Osteoblast (primary cell): Measurements from ENCODE around the gene KCNQ5. TPM values are rescaled to one million over a fixed set of nuclear protein-coding genes. Genes with fewer than 3 reads are reported as not detected.

Experiments used
- DNase-seq: peaks from one replicate; pipeline ENCODE4 v3.0.0; 2011; ENCODE audit warnings: low spot score, mixed read lengths; ENCODE audit not compliant: insufficient read length; ENCODE audit errors: missing footprints
- H2AFZ ChIP-seq: 2 replicates; pipeline ENCODE4 v1.6.0; 2011; ENCODE audit warnings: mild to moderate bottlenecking, low read length
- H3K27ac ChIP-seq: 2 replicates; pipeline ENCODE4 v1.5.1; 2011; ENCODE audit warnings: mild to moderate bottlenecking, low read depth, low read length, moderate library complexity
- H3K27me3 ChIP-seq: 2 replicates; pipeline ENCODE4 v1.6.0; 2012; ENCODE audit warnings: mild to moderate bottlenecking, control low read depth, inconsistent platforms, low read length, moderate library complexity; ENCODE audit not compliant: insufficient read depth
- H3K36me3 ChIP-seq: 2 replicates; pipeline ENCODE4 v1.5.1; 2011; ENCODE audit warnings: mild to moderate bottlenecking, low read length, control low read depth, moderate library complexity; ENCODE audit not compliant: insufficient read depth
- H3K4me1 ChIP-seq: 2 replicates; pipeline ENCODE4 v1.5.1; 2011; ENCODE audit warnings: mild to moderate bottlenecking, low read length, control low read depth, moderate library complexity; ENCODE audit not compliant: insufficient read depth
- H3K4me2 ChIP-seq: 2 replicates; pipeline ENCODE4 v1.6.0; 2011; ENCODE audit warnings: mild to moderate bottlenecking, low read length; ENCODE audit not compliant: insufficient read depth
- H3K4me3 ChIP-seq: fragments of 200-600 bp; sonication (generic); 3 replicates; pipeline ENCODE4 v1.5.1; 2012; ENCODE audit warnings: mild to moderate bottlenecking, low read length, inconsistent platforms; ENCODE audit not compliant: insufficient read depth
- H3K79me2 ChIP-seq: 2 replicates; pipeline ENCODE4 v1.6.0; 2012; ENCODE audit warnings: mild to moderate bottlenecking, low read length, control low read depth, inconsistent platforms; ENCODE audit not compliant: insufficient read depth
- H3K9me3 ChIP-seq: 2 replicates; pipeline ENCODE4 v1.5.1; 2011; ENCODE audit warnings: low read depth, low read length, control low read depth
- H4K20me1 ChIP-seq: 2 replicates; pipeline ENCODE4 v1.6.0; 2012; ENCODE audit warnings: mild to moderate bottlenecking, low read length, control low read depth; ENCODE audit not compliant: insufficient read depth
- CTCF ChIP-seq: IDR thresholded peaks from 2 replicates; pipeline ENCODE4 v1.5.1; 2011; ENCODE audit warnings: mild to moderate bottlenecking, low read depth, low read length, moderate library complexity; ENCODE audit errors: extremely low read depth
- total RNA-seq: library from RNA; depleted of rRNA; stranded (reverse); fragments of >200 nt; gene quantifications from 2 replicates; pipeline ENCODE4 v1.2.3, GENCODE V29; 2012

The KCNQ5 gene
- total RNA-seq, 1 donor = 4.0 TPM

GRCh38 chr6:72654071-72654621 lies 32.3 kb downstream of the KCNQ5 start:
- Histone ChIP-seq H3K4me2 (no peak overlapping the region), H3K27me3 (no peaks in the 10 kb centered on the region), H3K79me2 (no peaks in the 10 kb centered on the region), H3K9me3 (no peaks in the 10 kb centered on the region), H3K4me1 (peaks cover 39% of the 10 kb centered on the region), H3K36me3 (no peaks in the 10 kb centered on the region), H3K4me3 (no peak overlapping the region), H3K27ac (no peak overlapping the region), H2AFZ (no peak overlapping the region), H4K20me1 (no peaks in the 10 kb centered on the region)
- no peak for TF ChIP-seq CTCF
- no peak for DNase-seq

GRCh38 chr6:72657407-72658197 lies 35.7 kb downstream of the KCNQ5 start:
- H3K27ac ChIP-seq = no peak overlapping the region
- H3K9me3 ChIP-seq = no peaks in the 10 kb centered on the region
- H3K4me2 ChIP-seq = no peak overlapping the region
- H2AFZ ChIP-seq = no peak overlapping the region
- H3K79me2 ChIP-seq = no peaks in the 10 kb centered on the region
- H3K4me3 ChIP-seq = no peak overlapping the region
- H3K4me1 ChIP-seq = peaks cover 8% of the 10 kb centered on the region
- H3K27me3 ChIP-seq = no peaks in the 10 kb centered on the region
- no peak for DNase-seq
- no peaks in the 10 kb centered on the region for H3K36me3 ChIP-seq
- H4K20me1 ChIP-seq = no peaks in the 10 kb centered on the region
- TF ChIP-seq CTCF = no peak

GRCh38 chr6:72659754-72660153 lies 37.9 kb downstream of the KCNQ5 start:
- TF ChIP-seq CTCF = no peak
- no peak overlapping the region for H3K4me2 ChIP-seq
- H3K4me3 ChIP-seq = no peak overlapping the region
- no peaks in the 10 kb centered on the region for H4K20me1 ChIP-seq
- H3K9me3 ChIP-seq = no peaks in the 10 kb centered on the region
- no peak for DNase-seq
- no peaks in the 10 kb centered on the region for H3K36me3 ChIP-seq
- peaks cover 8% of the 10 kb centered on the region for H3K4me1 ChIP-seq
- no peaks in the 10 kb centered on the region for H3K79me2 ChIP-seq
- no peak overlapping the region for H3K27ac ChIP-seq
- H2AFZ ChIP-seq = no peak overlapping the region
- no peaks in the 10 kb centered on the region for H3K27me3 ChIP-seq

GRCh38 chr6:72661411-72661810 lies 39.5 kb downstream of the KCNQ5 start:
- H3K79me2 ChIP-seq = no peaks in the 10 kb centered on the region
- DNase-seq = no peak

More at GRCh38 chr6:72661411-72661810, 39.5 kb downstream of the KCNQ5 start:
- Histone ChIP-seq H2AFZ (no peak overlapping the region), H3K9me3 (no peaks in the 10 kb centered on the region), H3K36me3 (no peaks in the 10 kb centered on the region), H4K20me1 (no peaks in the 10 kb centered on the region), H3K27me3 (no peaks in the 10 kb centered on the region), H3K4me1 (peaks cover 8% of the 10 kb centered on the region), H3K4me3 (no peak overlapping the region), H3K4me2 (no peak overlapping the region), H3K27ac (no peak overlapping the region)
- no peak for TF ChIP-seq CTCF
